ENCODE data around the gene SLC16A10. TPM values are rescaled to one million over a fixed set of nuclear protein-coding genes. Genes with fewer than 3 reads are reported as not detected.

Gene SLC16A10
- total and polyA plus RNA-seq, 2 experiments from 2014 or later, result 12.1 to 30.9 TPM

DNA sequence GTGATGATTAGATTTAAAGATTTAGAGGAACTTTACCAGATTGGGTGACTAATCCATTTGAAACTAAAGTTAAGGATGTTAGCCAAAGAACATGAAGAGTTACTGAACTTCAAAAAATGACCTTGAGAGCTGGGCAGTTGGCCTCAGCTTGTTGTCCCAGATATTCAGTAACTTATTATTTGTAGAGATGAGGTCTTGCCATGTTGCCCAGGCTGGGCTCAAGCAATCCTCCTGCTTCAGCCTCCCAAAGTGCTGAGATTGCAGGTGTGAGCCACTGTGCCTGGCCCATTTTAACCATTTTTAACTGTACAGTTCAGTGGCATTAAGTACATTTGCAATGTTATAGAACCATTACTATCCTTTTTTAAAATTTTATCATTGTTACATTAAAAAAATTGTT lies 161.5 kb downstream of the SLC16A10 start:
- Histone ChIP-seq H3K79me2 (replicated peaks; ENCODE audit: insufficient read depth) (no peaks in the 10 kb centered on the region), H3F3A (replicated peaks; ENCODE audit: low read depth) (no peaks in the 10 kb centered on the region), H3K4me2 (no peak overlapping the region), H3K27ac (ENCODE audit: low read depth) (no peak overlapping the region), H3K4me3 (no peak overlapping the region), H3K36me3 (ENCODE audit: insufficient read depth) (no peaks in the 10 kb centered on the region), H2AFZ (no peak overlapping the region), H3K9me2 (ENCODE audit: insufficient read depth) (0 out of 2 replicates have a peak, but pooled peaks cover 2% of the 10 kb centered on the region), H3K4me1 (ENCODE audit: insufficient read depth) (peaks cover 18% of the 10 kb centered on the region), H3K27me3 (ENCODE audit: insufficient read depth) (peaks cover 12% of the 10 kb centered on the region), H4K20me1 (replicated peaks; ENCODE audit: insufficient read depth) (no peaks in the 10 kb centered on the region)
- Mint-ChIP-seq H3K9me3 (no peaks in the 10 kb centered on the region), H3K27me3 (ENCODE audit: insufficient read depth, low read depth, poor library complexity) (peaks cover 12% of the 10 kb centered on the region), H3K36me3 (ENCODE audit: low read depth) (no peaks in the 10 kb centered on the region), H3K27ac (no peak overlapping the region), H3K4me1 (peaks cover 21% of the 10 kb centered on the region), H3K4me3 (no peak overlapping the region)
- TF ChIP-seq ZNF331 (CRISPR knock-in tag; IDR thresholded peaks at IDR 0.05; ENCODE audit: low read depth), result no peak
- no peak for TF ChIP-seq EZH2phosphoT487 (IDR thresholded peaks at IDR 0.05; ENCODE audit: unreplicated experiment)
- no peak for TF ChIP-seq ZNF114 (CRISPR knock-in tag; IDR thresholded peaks at IDR 0.05)
- no peak for TF ChIP-seq POLR2AphosphoS5 (IDR thresholded peaks at IDR 0.05; ENCODE audit: low read depth)
- no peak for DNase-seq (ENCODE audit: low spot score)
- ATAC-seq, result no peak

DNA sequence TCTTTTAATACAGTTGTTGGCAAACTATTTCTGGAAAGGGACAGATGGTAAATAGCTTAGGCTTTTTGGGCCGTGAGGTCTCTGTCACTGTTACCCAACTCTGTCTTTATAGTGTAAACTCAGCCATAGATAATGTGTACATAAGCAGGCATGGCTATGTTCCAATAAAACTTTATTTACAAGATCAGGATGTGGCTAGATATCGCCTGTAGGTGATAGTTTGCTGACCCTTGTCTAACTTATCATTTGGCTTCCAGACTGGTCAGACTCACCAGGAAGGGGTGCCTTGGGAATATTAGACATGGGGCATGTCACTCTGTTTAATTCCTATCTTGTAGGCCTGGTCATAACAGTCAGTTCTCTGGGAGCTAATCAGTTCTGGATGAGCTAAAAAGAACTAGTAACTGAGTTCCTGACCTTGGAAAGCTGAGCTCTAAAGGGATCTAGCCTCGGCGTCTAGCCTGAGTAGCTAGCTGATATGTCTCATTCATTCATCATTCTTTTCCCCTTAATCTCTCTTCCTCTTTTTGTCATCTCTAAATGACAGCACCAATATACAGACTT lies 163.6 kb downstream of the SLC16A10 start:
- Histone ChIP-seq H4K20me1 (replicated peaks; ENCODE audit: insufficient read depth) (no peaks in the 10 kb centered on the region), H3K36me3 (ENCODE audit: insufficient read depth) (no peaks in the 10 kb centered on the region), H3F3A (replicated peaks; ENCODE audit: low read depth) (no peaks in the 10 kb centered on the region), H3K79me2 (replicated peaks; ENCODE audit: insufficient read depth) (no peaks in the 10 kb centered on the region), H3K27me3 (ENCODE audit: insufficient read depth) (peaks cover 12% of the 10 kb centered on the region), H3K27ac (ENCODE audit: low read depth) (no peak overlapping the region), H3K9me2 (ENCODE audit: insufficient read depth) (no peaks in the 10 kb centered on the region), H3K4me2 (no peak overlapping the region), H3K4me3 (no peak overlapping the region), H2AFZ (no peak overlapping the region), H3K4me1 (ENCODE audit: insufficient read depth) (peaks cover 30% of the 10 kb centered on the region)
- Mint-ChIP-seq H3K4me3 (no peak overlapping the region), H3K27ac (no peak overlapping the region), H3K36me3 (ENCODE audit: low read depth) (no peaks in the 10 kb centered on the region), H3K27me3 (ENCODE audit: insufficient read depth, low read depth, poor library complexity) (peaks cover 17% of the 10 kb centered on the region), H3K4me1 (peaks cover 38% of the 10 kb centered on the region), H3K9me3 (no peaks in the 10 kb centered on the region)
- ATAC-seq, result no peak
- no peak for DNase-seq (ENCODE audit: low spot score)
- TF ChIP-seq, protein P1, sequence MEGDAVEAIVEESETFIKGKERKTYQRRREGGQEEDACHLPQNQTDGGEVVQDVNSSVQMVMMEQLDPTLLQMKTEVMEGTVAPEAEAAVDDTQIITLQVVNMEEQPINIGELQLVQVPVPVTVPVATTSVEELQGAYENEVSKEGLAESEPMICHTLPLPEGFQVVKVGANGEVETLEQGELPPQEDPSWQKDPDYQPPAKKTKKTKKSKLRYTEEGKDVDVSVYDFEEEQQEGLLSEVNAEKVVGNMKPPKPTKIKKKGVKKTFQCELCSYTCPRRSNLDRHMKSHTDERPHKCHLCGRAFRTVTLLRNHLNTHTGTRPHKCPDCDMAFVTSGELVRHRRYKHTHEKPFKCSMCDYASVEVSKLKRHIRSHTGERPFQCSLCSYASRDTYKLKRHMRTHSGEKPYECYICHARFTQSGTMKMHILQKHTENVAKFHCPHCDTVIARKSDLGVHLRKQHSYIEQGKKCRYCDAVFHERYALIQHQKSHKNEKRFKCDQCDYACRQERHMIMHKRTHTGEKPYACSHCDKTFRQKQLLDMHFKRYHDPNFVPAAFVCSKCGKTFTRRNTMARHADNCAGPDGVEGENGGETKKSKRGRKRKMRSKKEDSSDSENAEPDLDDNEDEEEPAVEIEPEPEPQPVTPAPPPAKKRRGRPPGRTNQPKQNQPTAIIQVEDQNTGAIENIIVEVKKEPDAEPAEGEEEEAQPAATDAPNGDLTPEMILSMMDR (conservative IDR thresholded peaks at IDR 0.05; ENCODE audit: low read depth in 2 of 2), result no peak
- TF ChIP-seq EZH2 (IDR thresholded peaks at IDR 0.05; ENCODE audit: low read depth, unreplicated experiment) (no peak), EZH2phosphoT487 (IDR thresholded peaks at IDR 0.05; ENCODE audit: unreplicated experiment) (no peak), ZNF331 (CRISPR knock-in tag; IDR thresholded peaks at IDR 0.05; ENCODE audit: low read depth) (no peak), ETS1 (IDR thresholded peaks at IDR 0.05) (no peak), POLR2AphosphoS5 (IDR thresholded peaks at IDR 0.05; ENCODE audit: low read depth) (no peak), CREB1 (CRISPR knock-in tag; IDR thresholded peaks at IDR 0.05; ENCODE audit: low read depth) (no peak)
- TF ChIP-seq, protein P2, sequence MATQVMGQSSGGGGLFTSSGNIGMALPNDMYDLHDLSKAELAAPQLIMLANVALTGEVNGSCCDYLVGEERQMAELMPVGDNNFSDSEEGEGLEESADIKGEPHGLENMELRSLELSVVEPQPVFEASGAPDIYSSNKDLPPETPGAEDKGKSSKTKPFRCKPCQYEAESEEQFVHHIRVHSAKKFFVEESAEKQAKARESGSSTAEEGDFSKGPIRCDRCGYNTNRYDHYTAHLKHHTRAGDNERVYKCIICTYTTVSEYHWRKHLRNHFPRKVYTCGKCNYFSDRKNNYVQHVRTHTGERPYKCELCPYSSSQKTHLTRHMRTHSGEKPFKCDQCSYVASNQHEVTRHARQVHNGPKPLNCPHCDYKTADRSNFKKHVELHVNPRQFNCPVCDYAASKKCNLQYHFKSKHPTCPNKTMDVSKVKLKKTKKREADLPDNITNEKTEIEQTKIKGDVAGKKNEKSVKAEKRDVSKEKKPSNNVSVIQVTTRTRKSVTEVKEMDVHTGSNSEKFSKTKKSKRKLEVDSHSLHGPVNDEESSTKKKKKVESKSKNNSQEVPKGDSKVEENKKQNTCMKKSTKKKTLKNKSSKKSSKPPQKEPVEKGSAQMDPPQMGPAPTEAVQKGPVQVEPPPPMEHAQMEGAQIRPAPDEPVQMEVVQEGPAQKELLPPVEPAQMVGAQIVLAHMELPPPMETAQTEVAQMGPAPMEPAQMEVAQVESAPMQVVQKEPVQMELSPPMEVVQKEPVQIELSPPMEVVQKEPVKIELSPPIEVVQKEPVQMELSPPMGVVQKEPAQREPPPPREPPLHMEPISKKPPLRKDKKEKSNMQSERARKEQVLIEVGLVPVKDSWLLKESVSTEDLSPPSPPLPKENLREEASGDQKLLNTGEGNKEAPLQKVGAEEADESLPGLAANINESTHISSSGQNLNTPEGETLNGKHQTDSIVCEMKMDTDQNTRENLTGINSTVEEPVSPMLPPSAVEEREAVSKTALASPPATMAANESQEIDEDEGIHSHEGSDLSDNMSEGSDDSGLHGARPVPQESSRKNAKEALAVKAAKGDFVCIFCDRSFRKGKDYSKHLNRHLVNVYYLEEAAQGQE (IDR thresholded peaks at IDR 0.05; ENCODE audit: unreplicated experiment), result no peak

All from GM23338 (cell line).